Measurements from ENCODE around the gene ASB2.

GRCh38 chr14:93960108-93960475 lies 16.3 kb downstream of the ASB2 start:
- TF ChIP-seq POLR2AphosphoS5 (IDR thresholded peaks at IDR 0.05): no peak
- no peak for TF ChIP-seq CTCF (IDR thresholded peaks at IDR 0.05)

All from suprapubic skin (tissue), 3 donors.